Measurements from ENCODE around the gene COL15A1.

COL15A1 gene

GRCh38 chr9:99000476-99001395 lies 57.0 kb downstream of the COL15A1 start:
- TF ChIP-seq CTCF (IDR thresholded peaks at IDR 0.05; ENCODE audit: low read depth, low read length): peak; percentile 55
- peak; percentile 19 for DNase-seq (ENCODE audit: extremely low read depth, low read depth)

- no peak for DNase-seq (ENCODE audit: extremely low read depth, low read depth)
- TF ChIP-seq CTCF (IDR thresholded peaks at IDR 0.05; ENCODE audit: low read depth, low read length): no peak
Observed at GRCh38 chr9:99001892-99002291, 58.2 kb downstream of the COL15A1 start.

- no peak for TF ChIP-seq CTCF (IDR thresholded peaks at IDR 0.05; ENCODE audit: low read depth, low read length)
- no peak for DNase-seq (ENCODE audit: extremely low read depth, low read depth)
Observed at GRCh38 chr9:99002706-99003105, 59.0 kb downstream of the COL15A1 start.

- TF ChIP-seq CTCF (IDR thresholded peaks at IDR 0.05; ENCODE audit: low read depth, low read length): no peak
- no peak for DNase-seq (ENCODE audit: extremely low read depth, low read depth)
Observed at GRCh38 chr9:99003308-99003707, 59.6 kb downstream of the COL15A1 start.

GRCh38 chr9:99004115-99004514 lies 60.4 kb downstream of the COL15A1 start:
- no peak for TF ChIP-seq CTCF (IDR thresholded peaks at IDR 0.05; ENCODE audit: low read depth, low read length)
- DNase-seq (ENCODE audit: extremely low read depth, low read depth): no peak

- no peak for TF ChIP-seq CTCF (IDR thresholded peaks at IDR 0.05; ENCODE audit: low read depth, low read length)
- DNase-seq (ENCODE audit: extremely low read depth, low read depth): no peak
Observed at GRCh38 chr9:99004717-99005460, 61.2 kb downstream of the COL15A1 start.

- no peak for DNase-seq (ENCODE audit: extremely low read depth, low read depth)
- no peak for TF ChIP-seq CTCF (IDR thresholded peaks at IDR 0.05; ENCODE audit: low read depth, low read length)
Observed at GRCh38 chr9:99005651-99006050, 61.9 kb downstream of the COL15A1 start.
